Erythroblast (primary cell): ENCODE measurements around the gene FIZ1.

Source experiments
- DNase-seq, 2 experiments: peaks; one replicate each; lab custom pipeline; 2025; lab: John Stamatoyannopoulos, UW
- GATA1 ChIP-seq: IDR thresholded peaks from 2 replicates; pipeline ENCODE4 v1.6.1; 2011; ENCODE audit warnings: low read depth, mild to moderate bottlenecking, control low read depth, low read length, moderate library complexity
- POLR2A ChIP-seq: IDR thresholded peaks from 2 replicates; pipeline ENCODE4 v1.6.1; 2011; ENCODE audit warnings: mild to moderate bottlenecking, low read length

Gene FIZ1

GRCh38 chr19:55641426-55642152, 42.3 kb upstream of the FIZ1 start:
- no peak for TF ChIP-seq POLR2A
- TF ChIP-seq GATA1: no peak
- DNase-seq: peak in 1 of 2 experiments; percentile 55

- peak; percentile 77 to 81 for DNase-seq
- TF ChIP-seq GATA1 (no peak), POLR2A (peak; percentile 18)
These were observed 41.5 kb upstream of the FIZ1 start, which contains the start of gene ZNF580 for GRCh38 chr19:55640577-55641425. ZNF580 (plus strand) TSS chr19:55641002; CDS start chr19:55642509, 1,507 bp downstream.

- DNase-seq: peak; percentile 82 to 84
- TF ChIP-seq GATA1 (no peak), POLR2A (no peak)
These were observed 40.8 kb upstream of the FIZ1 start for GRCh38 chr19:55640043-55640576.

- TF ChIP-seq GATA1 (no peak), POLR2A (no peak)
- peak; percentile 76 to 80 for DNase-seq
These were observed 39.6 kb upstream of the FIZ1 start for GRCh38 chr19:55638864-55639359.

- no peak for TF ChIP-seq POLR2A
- TF ChIP-seq GATA1: no peak
These were observed 38.2 kb upstream of the FIZ1 start for GRCh38 chr19:55637534-55637933.

GRCh38 chr19:55636723-55637122, 37.4 kb upstream of the FIZ1 start:
- TF ChIP-seq GATA1 (no peak), POLR2A (no peak)
- no peak for DNase-seq

More at GRCh38 chr19:55637534-55637933, 38.2 kb upstream of the FIZ1 start:
- no peak for DNase-seq

GRCh38 chr19:55635856-55636440, 36.6 kb upstream of the FIZ1 start:
- no peak for DNase-seq
- TF ChIP-seq GATA1 (no peak), POLR2A (no peak)

GRCh38 chr19:55635334-55635717, 36.0 kb upstream of the FIZ1 start:
- TF ChIP-seq POLR2A (no peak), GATA1 (no peak)

GRCh38 chr19:55633861-55634260, 34.5 kb upstream of the FIZ1 start:
- DNase-seq: no peak
- no peak for TF ChIP-seq POLR2A
- no peak for TF ChIP-seq GATA1

More at GRCh38 chr19:55635334-55635717, 36.0 kb upstream of the FIZ1 start:
- DNase-seq: peak in 1 of 2 experiments; percentile 61

GRCh38 chr19:55632463-55632834, 33.1 kb upstream of the FIZ1 start:
- peak; percentile 94 to 97 for DNase-seq
- TF ChIP-seq GATA1 (no peak), POLR2A (no peak)

- no peak for DNase-seq
- no peak for TF ChIP-seq POLR2A
- no peak for TF ChIP-seq GATA1
These were observed 27.0 kb upstream of the FIZ1 start for GRCh38 chr19:55626350-55626749.

- TF ChIP-seq POLR2A (no peak), GATA1 (no peak)
- DNase-seq: no peak
These were observed 25.6 kb upstream of the FIZ1 start for GRCh38 chr19:55625004-55625326.

GRCh38 chr19:55624109-55625003, 25.0 kb upstream of the FIZ1 start, which contains the start of gene ZNF784:
ZNF784 (minus strand) TSS chr19:55624566; CDS start chr19:55624561, 5 bp downstream.
- peak; percentile 95 to 99 for DNase-seq
- TF ChIP-seq GATA1 (no peak), POLR2A (no peak)
